ENCODE measurements around the gene PLOD2.

PLOD2 gene

GRCh38 chr3:146092230-146092629, 68.8 kb downstream of the PLOD2 start:
- no peak for DNase-seq

- DNase-seq, result no peak
These were observed 69.6 kb downstream of the PLOD2 start for GRCh38 chr3:146091397-146091796.

GRCh38 chr3:146090521-146090920, 70.5 kb downstream of the PLOD2 start:
- DNase-seq, result no peak

DNA sequence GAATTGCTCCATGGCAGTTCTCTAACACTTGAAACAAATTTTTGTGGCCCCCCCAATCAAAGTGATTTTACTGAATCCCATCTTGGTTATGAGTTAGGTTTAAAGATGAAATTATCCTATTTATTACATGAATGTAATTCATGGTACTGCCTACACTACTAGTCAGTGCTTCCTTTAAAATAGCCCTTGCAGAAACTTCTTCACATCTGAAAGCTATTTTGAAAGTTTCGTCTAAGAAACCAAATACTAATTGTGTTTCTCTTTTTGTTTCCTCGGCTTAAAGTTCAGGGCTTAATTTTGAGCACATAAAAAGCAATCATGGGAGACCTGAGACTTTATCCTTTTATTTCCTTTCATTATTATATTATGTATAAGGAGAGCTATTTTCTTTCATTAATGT, 72.1 kb downstream of the PLOD2 start:
- DNase-seq, result no peak

- DNase-seq, result no peak
These were observed 73.9 kb downstream of the PLOD2 start for GRCh38 chr3:146087116-146087515.

GRCh38 chr3:146086211-146086610, 74.8 kb downstream of the PLOD2 start:
- DNase-seq, result no peak

DNA sequence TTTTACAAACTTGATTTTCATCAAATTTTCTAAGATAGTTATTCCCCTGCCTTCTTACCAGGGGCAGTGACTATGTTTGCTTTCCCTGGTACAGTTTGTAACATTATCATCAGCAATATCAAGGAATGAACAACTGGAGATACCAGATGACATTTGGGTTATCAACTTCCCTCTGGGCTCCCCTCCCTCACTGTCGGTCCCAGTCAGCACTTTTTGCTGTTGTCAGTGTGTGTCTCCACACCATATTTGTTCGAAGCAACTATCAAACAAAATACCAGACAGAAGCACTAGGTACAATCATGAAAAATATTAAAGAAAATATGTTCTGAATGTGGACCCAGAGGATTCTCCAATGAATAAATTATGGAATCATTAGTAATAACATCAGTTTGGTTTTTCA, 75.3 kb downstream of the PLOD2 start:
- DNase-seq, result no peak

DNA sequence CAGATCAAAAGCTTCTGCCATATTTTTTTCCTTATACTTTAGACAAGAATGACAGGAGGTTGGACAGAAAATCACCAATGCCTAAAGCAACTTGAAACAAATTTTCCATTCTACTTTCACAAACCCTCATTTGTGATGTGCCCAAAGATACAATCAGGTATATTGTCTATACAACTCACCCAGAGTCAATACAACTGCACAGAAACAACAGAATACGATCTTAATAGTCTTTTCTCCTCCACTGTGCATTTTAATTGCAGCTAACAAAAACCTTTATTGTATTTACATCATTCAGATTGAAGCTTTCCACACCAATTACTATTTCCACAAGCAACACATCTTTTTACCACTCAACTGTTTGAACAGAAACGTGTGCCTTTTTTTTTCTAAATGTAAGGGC, 80.4 kb downstream of the PLOD2 start:
- no peak for DNase-seq

GRCh38 chr3:146078031-146078430, 83.0 kb downstream of the PLOD2 start:
- no peak for DNase-seq

- no peak for DNase-seq
These were observed 83.8 kb downstream of the PLOD2 start for GRCh38 chr3:146077181-146077580.

- no peak for DNase-seq
These were observed 88.2 kb downstream of the PLOD2 start for GRCh38 chr3:146072824-146073223.

DNA sequence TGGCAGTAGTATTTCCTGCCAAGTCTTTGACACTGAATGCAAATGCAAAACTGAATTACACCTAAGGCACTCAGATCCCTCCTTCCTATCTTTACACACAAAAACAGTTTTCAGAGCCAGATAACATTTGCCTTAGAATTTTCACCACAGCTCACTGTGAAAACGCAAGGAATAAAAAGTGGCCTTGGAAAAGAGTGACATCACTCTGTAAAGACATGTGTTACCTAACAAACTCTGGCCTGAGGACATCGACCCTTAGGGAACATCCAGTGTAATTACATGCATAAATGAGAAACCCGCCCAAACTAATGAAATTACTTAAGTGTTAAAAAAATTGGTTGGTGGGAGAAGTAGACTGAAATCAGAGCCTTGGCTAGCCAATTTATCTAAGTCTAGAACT, 88.9 kb downstream of the PLOD2 start:
- no peak for DNase-seq

DNA sequence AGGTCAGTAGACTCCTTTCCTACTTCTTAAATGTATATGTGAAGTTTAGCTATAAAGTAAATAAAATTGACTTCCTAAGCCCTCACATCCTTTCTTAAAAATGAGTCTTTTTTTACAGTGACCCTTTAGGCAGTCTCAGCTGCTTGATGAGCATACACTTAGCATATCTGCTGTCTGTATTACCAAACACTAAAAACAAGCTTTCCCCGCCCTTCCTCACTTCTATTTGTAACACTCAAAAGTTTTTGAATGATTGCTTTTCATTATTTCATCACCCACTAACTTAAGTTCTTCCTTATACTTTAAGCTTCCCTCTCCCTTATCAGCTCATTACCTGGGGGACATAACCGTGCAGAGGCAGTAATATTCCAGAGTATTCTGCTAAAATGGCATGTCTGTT, 89.4 kb downstream of the PLOD2 start:
- DNase-seq, result no peak

GRCh38 chr3:146067048-146067447, 93.9 kb downstream of the PLOD2 start:
- no peak for DNase-seq

GRCh38 chr3:146065573-146066006, 95.4 kb downstream of the PLOD2 start:
- no peak for DNase-seq

DNA sequence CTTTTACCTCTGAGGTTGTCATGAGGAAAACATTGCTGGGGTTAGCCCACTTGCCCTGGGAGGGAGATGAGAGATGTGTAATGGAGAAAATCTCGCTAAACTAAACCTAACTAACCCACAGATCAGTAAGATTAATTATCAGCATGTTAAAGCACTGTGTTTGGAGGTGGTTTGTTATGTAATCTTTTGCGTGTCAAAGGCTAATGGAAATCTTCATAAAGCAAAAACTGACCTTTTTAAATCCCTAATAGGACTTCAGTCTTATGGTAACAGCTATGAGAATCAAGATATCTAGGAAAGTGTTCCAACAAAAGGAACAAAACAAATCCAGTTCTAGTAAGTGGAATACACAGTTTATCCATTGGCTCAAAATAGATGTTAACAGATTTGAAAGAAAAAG, 102.7 kb downstream of the PLOD2 start:
- no peak for DNase-seq

DNA sequence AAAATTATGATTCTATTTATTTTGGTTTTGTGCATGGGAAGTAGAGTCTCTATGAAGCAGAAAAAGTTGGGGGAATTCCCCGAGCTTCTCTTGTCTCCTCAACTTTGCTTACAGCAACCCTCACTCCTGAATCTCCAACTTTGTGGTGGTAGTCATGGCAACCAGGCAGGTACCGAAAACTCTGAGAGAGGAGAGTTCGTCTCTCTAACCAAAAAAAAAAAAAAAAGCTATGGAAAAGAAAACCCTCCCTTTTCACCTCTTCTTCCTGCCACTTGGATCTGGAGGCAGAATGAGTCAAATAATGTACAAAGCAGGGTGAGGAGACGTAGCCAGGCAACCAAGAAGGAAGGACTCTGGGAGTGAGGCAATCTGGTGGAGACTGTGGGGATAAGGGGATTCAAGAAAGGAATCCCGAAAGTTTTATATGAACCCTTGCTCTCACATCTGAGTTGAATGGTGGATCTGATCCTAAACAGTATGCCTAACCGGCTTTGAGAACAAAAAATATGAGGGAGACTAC, 108.1 kb downstream of the PLOD2 start:
- no peak for DNase-seq

- no peak for DNase-seq
These were observed 108.8 kb downstream of the PLOD2 start for GRCh38 chr3:146052056-146052790.

- no peak for DNase-seq
These were observed 110.3 kb downstream of the PLOD2 start for GRCh38 chr3:146050691-146051090.

DNA sequence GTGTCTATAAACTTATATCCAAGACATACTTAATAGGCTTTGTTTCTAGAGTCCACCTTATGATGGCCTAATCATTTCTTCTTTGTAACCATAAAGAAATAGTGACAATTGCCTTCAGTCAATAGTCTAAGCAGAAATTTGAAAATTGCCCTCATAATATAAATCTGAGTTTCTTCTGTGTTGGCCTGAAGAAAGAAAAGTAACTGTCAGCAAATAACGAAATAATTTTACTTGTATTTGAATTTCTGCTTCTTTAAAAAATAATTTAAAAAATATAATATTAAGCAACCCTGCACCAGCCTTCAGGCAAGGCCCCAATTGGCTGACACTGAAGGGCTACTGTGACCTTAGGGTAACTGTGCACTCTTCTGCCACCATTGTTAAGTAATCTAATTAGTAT, 113.5 kb downstream of the PLOD2 start:
- DNase-seq, result no peak

GRCh38 chr3:146044046-146044445, 116.9 kb downstream of the PLOD2 start:
- DNase-seq, result no peak

- no peak for DNase-seq
These were observed 120.4 kb downstream of the PLOD2 start for GRCh38 chr3:146040630-146041029.

DNA sequence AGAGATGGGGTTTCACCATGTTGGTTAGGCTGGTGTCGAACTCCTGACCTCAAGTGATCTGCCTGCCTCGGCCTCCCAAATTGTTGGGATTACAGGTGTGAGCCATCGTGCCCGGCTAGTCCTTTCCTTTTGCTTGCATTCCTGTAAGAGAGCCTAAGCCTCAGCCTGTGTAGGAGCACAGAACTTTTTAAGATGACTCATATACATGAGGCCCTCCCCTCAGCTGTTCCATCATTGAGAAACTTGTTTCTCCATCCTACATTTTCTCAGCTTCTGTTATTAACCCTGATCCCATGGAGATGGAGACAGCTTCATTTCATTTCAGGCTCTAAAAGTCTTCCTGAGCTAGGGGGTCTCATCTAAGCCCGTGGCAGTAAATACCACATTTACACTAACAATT, 123.3 kb downstream of the PLOD2 start:
- no peak for DNase-seq

DNA sequence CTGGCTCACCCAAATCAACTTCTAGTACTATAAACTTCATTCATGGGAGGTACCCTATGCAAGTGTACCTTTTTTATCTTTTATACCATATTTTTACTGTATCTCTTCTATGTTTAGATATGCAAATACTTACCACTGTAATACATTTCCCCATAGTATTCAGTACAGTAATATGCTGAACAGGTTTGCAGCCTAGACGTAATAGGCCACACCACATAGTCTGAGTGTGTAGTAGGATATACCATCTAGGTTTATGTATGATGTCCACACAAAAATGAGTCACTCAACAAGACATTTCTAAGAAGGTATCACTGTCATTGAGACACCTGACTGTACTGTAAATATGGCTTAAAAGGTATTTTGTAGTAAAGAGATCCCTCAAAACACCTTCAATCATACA, 124.7 kb downstream of the PLOD2 start:
- no peak for DNase-seq

DNA sequence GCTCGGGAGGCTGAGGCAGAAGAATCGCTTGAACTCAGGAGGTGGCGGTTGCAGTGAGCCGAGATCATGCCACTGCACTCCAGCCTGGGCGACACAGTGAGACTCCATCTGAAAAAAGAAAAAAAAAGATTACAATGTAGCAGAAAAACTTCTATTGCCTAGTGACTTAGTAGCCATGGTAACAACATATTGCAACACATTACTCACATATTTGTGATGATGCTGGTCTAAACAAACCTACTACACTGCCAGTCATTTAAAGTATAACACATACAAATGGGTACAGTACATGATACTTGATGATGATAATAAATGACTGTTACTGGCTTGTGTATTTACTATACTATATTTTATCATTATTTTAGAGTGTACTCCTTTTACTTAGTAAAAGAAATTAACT, 125.6 kb downstream of the PLOD2 start:
- no peak for DNase-seq

Data from SIG-M5 (cell line).